GM19467 (cell line): ENCODE results near the gene ACAN.

Source experiments
- ATAC-seq: cut with Tn5 transposase; IDR thresholded peaks from one replicate; pipeline ENCODE4 v1.9.1; 2021; ENCODE audit warnings: mild to moderate bottlenecking, moderate library complexity; ENCODE audit not compliant: unreplicated experiment

Gene ACAN

DNA sequence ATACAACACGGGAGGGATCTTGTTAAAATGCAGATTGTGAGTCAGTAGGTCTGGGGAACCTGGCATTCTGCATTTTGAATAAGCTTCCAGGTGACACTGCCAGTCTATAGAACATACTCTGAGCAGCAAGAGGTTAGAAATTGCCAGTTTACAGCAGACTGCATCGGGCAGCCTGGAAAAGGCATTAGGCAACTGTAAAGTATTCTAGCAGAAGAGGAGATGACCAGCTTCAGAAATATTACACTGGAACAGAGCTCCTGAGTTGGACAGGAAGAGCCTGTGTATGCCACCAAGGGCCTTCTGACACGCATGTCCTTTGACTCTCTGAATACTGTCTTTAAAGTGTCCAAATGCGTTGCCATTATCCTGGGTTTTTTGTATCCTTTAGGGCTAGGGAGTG is 2.5 kb upstream of the ACAN start:
- ATAC-seq: no peak

DNA sequence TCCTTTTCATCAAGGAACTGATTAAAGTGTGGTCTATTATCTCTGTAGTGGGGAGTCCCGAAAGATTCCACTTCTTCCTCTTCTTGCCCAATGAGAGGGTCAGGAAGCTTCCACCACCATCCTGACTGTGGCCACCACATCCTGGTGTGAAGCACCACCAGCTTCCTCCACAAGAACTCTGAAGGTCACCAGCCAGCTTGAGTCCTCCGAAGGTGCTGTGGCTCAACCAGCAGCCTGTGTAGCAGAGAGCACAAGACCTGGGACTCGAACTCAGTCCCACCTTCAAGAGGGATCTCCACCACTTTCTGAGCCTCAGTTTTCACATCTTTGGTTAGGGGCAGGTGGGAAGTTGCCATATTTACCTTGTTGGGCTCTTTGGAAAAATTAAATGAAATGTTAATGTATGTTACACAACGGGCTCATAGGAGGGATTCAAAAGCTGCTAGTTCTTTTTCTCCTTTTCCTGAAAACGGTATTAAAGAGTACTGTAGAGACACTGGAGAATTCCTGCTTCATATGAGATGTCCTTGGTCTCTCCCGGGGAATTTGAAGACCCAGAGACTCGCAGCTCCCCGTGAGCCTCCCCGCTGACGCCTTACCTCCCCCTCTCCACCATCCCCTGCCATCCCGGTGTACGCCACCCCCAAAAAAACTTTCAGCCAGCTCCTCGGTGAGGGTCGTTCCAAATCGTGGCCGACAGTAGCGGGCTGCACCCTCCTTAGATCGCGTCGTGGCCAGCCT is 816 bp upstream of the ACAN start:
- no peak for ATAC-seq

DNA sequence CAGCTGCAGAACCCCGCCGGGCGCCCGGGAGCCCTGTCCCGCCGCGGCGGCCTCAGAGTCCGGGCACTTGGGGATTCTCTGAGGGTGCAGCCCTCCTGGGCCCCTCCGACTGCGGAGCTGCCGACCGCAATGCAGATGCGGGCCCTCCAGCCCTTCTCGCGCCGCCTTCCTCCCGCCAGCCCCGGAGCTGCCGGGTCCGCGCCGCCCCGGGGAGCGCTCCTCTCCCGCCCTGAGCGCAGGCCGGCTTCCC is 320 bp upstream of the ACAN start:
- ATAC-seq: no peak

DNA sequence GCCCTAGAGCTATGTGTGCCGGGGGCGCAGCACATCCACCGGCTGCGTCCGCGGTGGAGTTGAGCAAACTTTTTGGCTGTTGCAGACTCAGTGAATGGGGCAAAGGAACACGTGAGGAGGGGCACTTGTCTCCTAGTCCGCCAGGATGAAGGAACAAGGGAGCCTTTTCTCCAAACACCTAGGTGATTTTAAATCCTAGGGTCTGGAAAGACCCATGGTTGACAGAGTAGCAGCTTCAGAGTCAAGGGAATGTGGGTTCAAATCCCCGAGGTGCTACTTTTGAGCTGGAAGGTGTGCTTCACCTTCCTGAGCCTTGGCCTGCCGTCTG is 648 bp downstream of the ACAN start:
- ATAC-seq: no peak

DNA sequence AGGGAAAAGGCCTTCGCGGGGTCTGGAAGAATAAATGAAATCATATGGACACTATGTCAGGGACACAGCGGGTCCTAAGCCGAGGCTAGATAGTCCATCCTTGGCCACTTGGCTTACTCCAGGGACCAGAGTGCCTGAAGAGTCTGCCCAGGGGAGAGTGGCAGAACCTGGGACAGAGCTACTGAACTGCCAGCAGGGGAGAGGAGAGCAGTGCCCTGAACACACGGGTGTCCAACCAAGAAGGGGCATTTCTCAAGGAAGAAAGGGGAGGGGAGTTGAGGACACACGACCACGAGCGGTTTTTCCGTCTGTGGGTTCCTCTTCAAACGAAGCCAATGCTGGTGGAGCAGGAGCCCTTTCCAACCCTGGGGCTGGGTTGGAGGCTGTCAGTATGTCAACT is 1.0 kb downstream of the ACAN start:
- ATAC-seq: no peak

DNA sequence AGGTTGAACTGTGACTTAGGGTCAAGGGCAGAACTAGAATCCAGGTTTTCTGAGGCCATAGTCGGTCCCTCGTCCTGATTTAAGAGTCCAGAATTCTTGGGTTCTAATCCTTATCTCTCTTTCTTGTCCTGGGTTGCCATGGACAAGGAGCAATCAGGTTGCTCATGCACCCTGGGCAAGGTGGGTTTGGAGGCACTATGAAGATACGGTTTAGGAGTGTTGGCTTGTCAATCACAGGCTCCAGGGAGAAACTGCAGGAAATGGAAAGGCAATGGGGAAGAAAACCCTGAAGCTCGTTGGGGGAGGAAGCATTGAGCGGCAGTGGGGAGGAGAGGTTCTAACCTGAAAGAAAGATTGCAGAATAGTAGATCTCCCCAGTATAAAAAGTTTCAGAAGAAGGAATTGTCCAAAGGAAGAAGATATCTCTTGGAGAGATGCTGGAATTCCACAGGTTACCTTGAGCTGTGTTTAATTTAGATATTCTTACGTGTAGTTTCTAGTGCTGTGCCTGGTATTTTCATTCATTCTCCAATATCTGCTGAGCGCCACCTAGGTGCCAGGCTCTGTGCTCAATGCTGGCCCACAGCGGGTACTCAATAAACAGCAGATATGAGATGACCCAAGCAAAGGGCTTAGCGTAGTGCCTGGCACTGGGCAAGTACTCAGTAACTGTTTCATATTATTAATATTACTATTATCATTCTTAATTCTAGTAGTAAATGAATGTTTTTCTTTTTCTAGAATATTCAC is 2.0 kb downstream of the ACAN start:
- ATAC-seq: no peak

DNA sequence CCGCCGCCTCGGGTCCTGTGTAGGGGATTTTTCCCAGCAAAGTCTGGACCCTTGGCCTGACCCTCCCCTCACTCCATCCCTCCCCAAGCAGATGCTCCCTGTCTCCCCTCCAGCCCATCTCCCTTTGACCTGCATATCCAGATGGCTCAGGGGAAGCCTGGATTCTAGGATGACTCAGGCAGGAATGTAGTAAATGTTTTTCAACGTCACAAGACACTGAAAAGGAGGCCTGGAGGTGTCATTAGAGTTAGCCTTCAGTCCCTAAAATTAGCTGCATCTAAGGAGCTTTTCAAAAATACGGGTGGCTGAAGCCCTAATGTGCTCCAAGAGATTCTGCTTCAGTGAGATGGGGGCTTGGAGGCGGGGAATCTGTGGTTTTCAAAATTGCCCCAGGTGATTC is 7.2 kb downstream of the ACAN start:
- no peak for ATAC-seq

DNA sequence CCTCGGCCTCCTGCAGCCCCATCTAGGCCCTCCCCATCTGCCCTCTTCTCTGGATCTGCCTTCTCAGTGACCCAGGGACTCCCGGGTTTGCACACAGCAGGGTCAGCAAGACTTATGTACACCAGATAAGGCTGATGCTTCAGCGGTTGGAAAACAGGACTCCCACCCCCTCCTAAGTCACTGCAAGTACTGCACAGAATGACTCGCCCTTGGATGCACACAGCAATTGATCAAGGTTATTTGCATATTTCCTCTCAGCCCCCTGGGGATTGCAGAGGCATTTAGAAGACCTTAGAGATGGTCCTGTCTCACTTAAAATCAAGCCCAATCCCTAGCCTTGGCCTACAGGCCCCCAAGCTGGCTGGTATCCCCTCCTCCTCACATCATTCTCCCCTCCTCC is 8.9 kb downstream of the ACAN start:
- no peak for ATAC-seq

DNA sequence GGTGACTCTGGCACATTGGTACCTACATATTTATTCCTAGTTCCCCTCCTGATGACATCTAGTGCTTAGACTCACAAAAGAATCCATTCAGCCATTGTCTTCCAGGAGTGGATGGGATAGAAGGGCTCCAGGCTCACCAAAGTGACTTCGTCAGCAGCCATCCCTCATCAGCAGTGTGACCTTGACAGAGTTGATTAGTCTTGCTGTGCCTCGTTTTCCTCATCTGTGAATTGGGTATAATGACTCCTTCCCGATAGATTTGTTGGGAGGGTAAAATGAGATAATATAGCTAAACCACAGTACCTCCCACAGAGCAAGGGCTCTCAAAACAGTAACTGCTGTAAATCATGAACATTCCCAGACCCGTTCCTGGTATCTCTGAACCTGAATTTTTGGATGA is 10.7 kb downstream of the ACAN start:
- ATAC-seq: no peak

DNA sequence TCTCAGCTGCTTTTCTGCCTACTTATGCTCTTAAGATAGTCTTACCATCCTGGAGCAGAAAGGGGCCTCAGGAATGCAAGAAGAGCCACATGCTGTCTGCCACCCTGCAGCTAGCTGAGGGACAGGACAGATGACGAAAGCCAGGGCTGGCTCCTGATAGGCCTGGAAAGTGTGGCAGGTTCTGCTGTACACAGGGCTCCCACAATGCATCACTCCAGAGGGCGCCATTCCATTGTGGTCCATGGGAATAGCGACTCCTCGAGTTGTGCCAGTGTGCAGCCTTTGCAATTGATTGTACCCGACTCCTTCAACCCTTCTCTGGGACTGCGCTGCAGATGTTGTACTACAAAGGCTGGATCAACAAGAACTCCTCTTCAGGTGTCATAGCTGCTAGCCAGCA is 11.2 kb downstream of the ACAN start:
- ATAC-seq: no peak

DNA sequence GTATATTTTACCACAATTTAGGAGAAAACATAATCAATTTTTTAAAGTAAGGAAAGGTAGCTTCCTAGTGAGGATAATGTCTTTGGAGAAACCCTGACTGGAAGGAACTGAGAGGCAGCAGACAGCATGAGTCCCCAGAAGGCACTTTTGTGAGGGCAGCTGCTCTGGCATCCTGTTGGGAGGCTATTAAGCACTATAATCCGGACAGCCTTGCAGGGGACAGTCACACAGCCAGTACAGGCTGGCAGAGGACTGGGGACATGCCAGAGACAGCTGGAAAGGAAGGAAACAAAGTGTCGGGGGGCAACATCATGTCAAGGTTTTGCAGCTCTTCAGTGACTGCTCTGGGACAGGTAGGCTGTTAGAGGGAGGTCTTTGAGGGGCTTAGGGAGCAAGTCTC is 15.7 kb downstream of the ACAN start:
- ATAC-seq: no peak

DNA sequence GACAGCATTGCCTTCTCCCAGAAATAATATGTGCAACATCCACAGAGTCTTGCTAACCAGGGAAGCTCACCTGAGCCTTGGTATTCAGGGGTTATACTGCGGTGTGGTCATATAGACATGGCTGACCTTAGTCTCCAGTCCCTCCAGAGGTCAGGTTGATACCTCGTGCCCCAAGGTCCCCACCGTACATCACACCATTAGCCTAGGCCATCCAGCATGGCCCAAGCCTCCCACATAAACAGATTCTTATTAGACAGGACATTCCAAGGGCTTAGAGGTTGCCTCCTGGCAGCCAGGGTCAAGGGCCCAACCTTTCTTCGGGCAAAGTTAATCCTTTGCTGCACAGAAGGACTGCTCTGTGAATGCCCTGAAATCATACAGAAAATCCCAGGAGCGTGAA is 18.8 kb downstream of the ACAN start:
- no peak for ATAC-seq

DNA sequence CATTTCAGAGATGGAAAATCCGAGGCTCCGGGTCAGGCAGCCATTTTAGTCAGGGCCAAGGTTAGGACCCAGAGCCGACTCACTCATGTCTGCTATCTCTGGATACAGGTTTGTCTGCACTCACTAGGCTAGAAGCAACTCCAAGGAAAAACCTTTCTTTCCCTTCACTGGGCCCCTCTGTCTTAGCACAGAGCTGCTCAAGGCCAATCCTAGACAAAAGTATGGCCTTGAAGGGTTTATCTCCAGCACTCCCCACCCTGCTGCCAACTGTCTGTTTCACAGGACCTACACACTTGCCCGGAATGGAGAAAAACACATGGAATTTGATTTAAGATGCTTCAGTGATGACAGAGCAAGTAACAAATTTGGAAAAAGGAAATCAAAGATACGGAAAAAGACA is 25.6 kb downstream of the ACAN start:
- ATAC-seq: no peak

DNA sequence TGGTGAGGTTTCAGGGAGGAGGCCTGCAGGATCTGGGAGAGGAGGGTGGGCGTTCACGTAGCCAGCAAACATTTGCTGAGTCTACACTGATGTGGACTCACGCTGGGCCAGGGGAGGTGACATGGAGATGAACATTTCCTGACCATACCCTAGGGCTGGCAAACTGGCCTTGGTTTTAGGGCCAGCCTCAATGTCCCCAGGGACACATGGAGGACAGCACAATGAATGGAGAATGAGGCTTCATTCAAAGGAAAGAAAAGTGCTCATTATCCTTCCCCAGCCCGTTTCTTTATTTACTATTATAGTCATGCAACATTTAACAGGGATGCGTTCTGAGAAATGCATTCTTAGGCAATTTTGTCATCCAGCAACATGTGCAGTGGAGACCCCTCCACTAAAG is 26.8 kb downstream of the ACAN start:
- ATAC-seq: no peak

DNA sequence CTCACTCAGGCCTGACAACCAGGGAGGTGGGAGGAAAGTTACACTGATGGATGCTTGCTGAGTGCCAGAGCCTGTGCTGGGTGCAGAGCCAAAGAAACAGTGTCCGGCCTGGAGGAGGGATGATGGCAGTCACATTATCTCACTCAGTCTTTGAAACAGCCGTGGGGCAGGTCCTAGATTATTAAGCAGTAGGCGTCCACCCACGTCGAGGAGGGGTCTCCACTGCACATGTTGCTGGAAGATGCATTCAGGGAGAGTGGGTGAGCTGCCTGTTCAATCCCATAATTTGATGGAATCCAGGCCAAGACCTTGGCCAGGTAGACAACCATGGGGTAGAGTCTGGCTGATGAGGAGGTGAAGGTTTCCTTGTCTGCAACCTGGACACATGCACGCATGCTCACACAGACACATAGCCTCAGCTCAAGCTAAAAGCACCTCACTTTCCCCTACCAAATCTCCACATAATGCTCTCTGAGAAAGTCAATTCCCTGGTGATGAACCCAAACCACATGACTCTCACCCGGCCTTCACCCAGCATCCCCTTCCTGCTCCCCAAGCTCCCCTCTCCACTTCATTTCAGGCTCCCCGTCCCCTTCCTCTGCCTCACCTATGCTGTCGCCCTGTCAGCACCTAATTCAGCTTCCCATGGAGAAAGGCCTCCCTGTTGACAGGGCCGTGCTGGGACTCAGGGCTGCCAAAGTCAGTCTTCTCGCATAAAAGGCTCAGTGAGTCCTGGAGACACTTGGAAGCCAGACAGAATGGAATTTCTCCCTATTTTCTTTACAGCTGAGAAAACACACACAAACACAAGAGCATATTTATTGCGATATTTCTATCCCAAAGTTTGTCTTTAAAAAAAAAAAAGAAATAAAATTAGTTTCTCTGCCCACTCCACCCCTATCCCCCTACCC is 29.8 kb downstream of the ACAN start:
- ATAC-seq: no peak

DNA sequence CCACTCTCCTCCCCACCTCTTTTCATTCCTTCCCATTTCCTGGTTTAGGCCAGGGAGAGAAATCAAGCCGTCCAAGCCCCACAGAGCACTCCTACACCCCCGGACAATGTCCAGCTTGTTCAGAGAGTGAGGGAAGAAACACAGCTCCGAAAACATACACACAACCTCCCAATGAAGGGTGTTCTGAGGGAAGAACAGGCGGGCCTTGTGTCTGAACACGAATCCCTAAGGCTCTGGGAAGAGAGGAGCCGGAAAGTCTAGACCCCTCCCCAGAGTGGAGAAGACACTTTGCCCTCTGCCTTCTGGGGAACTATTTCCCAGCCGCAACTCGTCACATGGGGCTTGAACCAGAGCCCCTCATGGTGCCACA is 30.5 kb downstream of the ACAN start:
- ATAC-seq: no peak

DNA sequence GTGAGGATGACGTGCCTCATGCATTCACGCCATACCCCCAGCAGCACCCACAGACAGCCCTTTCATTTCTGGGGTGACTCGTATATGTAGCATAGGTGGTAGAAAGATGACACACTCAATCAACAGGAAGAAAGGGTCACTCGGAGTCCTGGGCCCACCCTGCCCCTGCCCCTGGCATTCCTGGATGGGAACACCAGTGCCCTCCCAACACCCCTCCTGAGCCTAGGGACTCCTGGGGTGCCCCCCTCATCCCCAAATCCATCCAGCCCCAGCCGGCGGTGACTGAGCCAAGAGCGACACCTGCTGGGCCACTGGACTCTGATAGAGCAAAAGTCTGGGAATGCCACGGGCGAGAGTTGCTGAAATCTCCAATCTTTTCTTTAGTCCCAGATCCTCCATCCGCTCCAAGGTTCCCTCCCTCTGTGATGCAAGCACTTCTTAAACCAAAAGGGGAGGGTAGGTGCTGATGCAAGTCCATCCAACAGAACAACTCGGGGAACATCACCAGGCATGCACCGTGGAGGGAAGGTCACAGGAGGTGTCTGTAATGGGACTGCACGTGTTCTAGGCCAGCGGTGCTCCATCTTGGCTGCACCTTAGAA is 31.1 kb downstream of the ACAN start:
- ATAC-seq: no peak

DNA sequence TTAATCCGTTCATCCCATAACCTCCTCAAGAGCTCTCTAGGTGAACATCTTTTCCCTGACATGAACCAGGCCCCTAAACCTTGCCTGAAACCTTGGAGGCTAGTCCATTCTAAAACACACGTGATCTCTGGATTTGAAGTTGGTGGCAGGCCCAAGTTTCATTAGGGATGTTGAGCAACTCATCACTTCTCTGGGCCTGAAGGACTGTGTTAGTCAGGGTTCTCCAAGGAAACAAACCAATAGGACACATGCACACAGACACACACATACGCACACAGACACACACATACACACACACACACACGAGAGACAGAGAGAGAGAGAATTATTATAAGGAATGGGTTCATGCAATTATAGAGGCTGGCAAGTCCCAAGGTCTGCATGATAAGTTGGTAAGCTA is 31.9 kb downstream of the ACAN start:
- no peak for ATAC-seq

DNA sequence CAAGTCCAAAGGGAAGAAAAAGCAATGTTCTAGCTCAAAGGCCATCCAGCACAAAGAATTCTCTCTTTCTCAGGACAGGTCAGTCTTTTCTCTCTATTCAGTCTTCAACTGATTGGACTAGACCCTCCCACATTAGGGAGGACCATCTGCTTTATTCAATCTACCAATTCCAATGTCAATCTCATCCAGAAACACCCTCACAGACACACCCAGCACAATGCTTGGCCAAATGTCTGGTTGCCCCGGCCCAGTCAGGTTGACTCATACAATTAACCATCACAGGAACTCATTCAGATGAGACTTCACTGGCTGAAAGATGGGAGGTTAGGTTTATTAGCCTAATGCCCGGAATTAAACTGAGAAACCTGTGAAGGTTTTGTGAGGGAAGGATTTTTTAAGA is 32.4 kb downstream of the ACAN start:
- no peak for ATAC-seq

DNA sequence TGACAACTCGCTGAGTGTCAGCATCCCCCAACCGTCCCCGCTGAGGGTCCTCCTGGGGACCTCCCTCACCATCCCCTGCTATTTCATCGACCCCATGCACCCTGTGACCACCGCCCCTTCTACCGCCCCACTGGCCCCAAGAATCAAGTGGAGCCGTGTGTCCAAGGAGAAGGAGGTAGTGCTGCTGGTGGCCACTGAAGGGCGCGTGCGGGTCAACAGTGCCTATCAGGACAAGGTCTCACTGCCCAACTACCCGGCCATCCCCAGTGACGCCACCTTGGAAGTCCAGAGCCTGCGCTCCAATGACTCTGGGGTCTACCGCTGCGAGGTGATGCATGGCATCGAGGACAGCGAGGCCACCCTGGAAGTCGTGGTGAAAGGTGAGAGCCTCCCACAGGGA is 35.4 kb downstream of the ACAN start:
- no peak for ATAC-seq

DNA sequence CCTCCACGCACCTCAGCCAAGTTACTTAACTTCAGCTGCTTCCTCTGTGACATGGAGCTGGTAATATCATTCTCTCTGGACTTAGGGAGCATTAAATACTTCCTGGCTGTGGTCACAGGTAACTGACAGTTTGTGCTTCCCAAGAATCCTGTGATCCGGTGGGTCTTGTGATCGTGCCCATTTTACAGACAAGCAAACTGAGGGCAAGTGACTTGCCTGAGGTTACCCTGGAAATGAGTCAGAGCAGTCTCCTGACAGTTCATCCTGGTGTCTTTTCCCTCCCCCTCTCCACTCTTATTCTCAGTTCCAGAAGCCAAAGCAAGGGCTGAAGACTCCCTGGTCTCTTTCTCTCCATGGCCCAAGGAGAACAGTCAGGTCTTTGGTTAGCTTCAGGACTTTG is 35.9 kb downstream of the ACAN start:
- ATAC-seq: no peak

DNA sequence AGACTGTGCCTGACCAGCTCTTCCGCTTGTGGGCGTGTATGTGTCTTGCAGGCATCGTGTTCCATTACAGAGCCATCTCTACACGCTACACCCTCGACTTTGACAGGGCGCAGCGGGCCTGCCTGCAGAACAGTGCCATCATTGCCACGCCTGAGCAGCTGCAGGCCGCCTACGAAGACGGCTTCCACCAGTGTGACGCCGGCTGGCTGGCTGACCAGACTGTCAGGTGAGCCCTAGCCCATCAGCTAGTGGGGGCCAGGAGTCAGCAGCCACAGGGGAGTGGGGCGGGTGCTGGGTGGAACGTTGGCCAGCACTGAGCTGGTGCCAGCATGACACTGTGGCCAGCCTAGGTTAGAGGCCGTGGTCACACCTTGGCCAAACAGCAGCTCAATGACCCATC is 36.7 kb downstream of the ACAN start:
- no peak for ATAC-seq
